GM21528 (cell line): Measurements from ENCODE around the gene LIPK.
"Not testable (repeated sequence)": the region's sequence is repeated elsewhere in the genome, so short reads cannot be mapped to it uniquely, and the experiment has no call there.

ENCODE experiments used
- ATAC-seq: cut with Tn5 transposase; IDR thresholded peaks from one replicate; pipeline ENCODE4 v1.9.1; 2021; ENCODE audit warnings: mild to moderate bottlenecking, moderate library complexity; ENCODE audit not compliant: unreplicated experiment, low FRiP score

Gene LIPK

GRCh38 chr10:88705958-88706357 lies at the start of gene LIPK:
TSS of gene LIPK (plus strand) at chr10:88706249. CDS start at chr10:88724544, 18,295 bp downstream.
- no peak for ATAC-seq

GRCh38 chr10:88657901-88658300 lies 48.1 kb upstream of the LIPK start:
- ATAC-seq = no peak

- ATAC-seq = no peak
Measured at GRCh38 chr10:88659725-88660597, 46.1 kb upstream of the LIPK start.

GRCh38 chr10:88660598-88660884 lies 45.5 kb upstream of the LIPK start:
- ATAC-seq = no peak

- ATAC-seq = no peak
Measured at GRCh38 chr10:88661018-88661417, 45.0 kb upstream of the LIPK start.

- ATAC-seq = no peak
Measured at GRCh38 chr10:88661577-88661976, 44.5 kb upstream of the LIPK start.

- not testable (repeated sequence) for ATAC-seq
Measured at GRCh38 chr10:88663153-88663552, 42.9 kb upstream of the LIPK start.

GRCh38 chr10:88664142-88664541 lies 41.9 kb upstream of the LIPK start, which contains the start of gene LIPF:
TSS of gene LIPF (plus strand) at chr10:88664442. CDS start at chr10:88667298, 2,856 bp downstream.
- no peak for ATAC-seq

GRCh38 chr10:88668465-88668864 lies 37.6 kb upstream of the LIPK start:
- ATAC-seq = no peak

GRCh38 chr10:88670497-88670896 lies 35.6 kb upstream of the LIPK start:
- no peak for ATAC-seq

- ATAC-seq = no peak
Measured at GRCh38 chr10:88672041-88672440, 34.0 kb upstream of the LIPK start.

- ATAC-seq = no peak
Measured at GRCh38 chr10:88676283-88677060, 29.6 kb upstream of the LIPK start.

GRCh38 chr10:88680958-88681357 lies 25.1 kb upstream of the LIPK start:
- no peak for ATAC-seq

- no peak for ATAC-seq
Measured at GRCh38 chr10:88682491-88682890, 23.6 kb upstream of the LIPK start.

- ATAC-seq = no peak
Measured at GRCh38 chr10:88687853-88688467, 18.1 kb upstream of the LIPK start.

- ATAC-seq = no peak
Measured at GRCh38 chr10:88689366-88689765, 16.7 kb upstream of the LIPK start.

- ATAC-seq = no peak
Measured at GRCh38 chr10:88693392-88694020, 12.5 kb upstream of the LIPK start.

GRCh38 chr10:88702848-88703597 lies 3.0 kb upstream of the LIPK start:
- no peak for ATAC-seq

- ATAC-seq = no peak
Measured at GRCh38 chr10:88707429-88708155, 1.5 kb downstream of the LIPK start.
